ENCODE data around the gene SERPINE2. TPM values are rescaled to one million over a fixed set of nuclear protein-coding genes. Genes with fewer than 3 reads are reported as not detected.

Gene SERPINE2
- 10 to 100 TPM in 3 of 4 donors, 1 to 10 TPM in 1; 6.8 to 91.5 (median 25.6) TPM for total RNA-seq

- TF ChIP-seq CTCF (IDR thresholded peaks at IDR 0.05): no peak
- ATAC-seq (ENCODE audit: low FRiP score) (peak; percentile 52), DNase-seq (ENCODE audit: low spot score) (no peak)
Observed at GRCh38 chr2:224039080-224039769, at the start of gene SERPINE2. Gene SERPINE2 (minus strand): TSS chr2:224039286. CDS start chr2:224001900, 37,386 bp downstream.

GRCh38 chr2:224086226-224086914 lies 47.3 kb upstream of the SERPINE2 start:
- no peak for TF ChIP-seq CTCF (IDR thresholded peaks at IDR 0.05)
- ATAC-seq (ENCODE audit: low FRiP score) (peak; percentile 97), DNase-seq (ENCODE audit: low spot score) (no peak)

- ATAC-seq (ENCODE audit: low FRiP score) (peak; percentile 25), DNase-seq (ENCODE audit: low spot score) (no peak)
- no peak for TF ChIP-seq CTCF (IDR thresholded peaks at IDR 0.05)
Observed at GRCh38 chr2:224085811-224086210, 46.7 kb upstream of the SERPINE2 start.

- ATAC-seq (ENCODE audit: low FRiP score) (peak; percentile 74), DNase-seq (ENCODE audit: low spot score) (no peak)
- TF ChIP-seq CTCF (IDR thresholded peaks at IDR 0.05): no peak
Observed at GRCh38 chr2:224085246-224085645, 46.2 kb upstream of the SERPINE2 start.

GRCh38 chr2:224084266-224084892 lies 45.3 kb upstream of the SERPINE2 start:
- TF ChIP-seq CTCF (IDR thresholded peaks at IDR 0.05): no peak
- DNase-seq (ENCODE audit: low spot score): no peak
- no peak for ATAC-seq (ENCODE audit: low FRiP score)

- no peak for TF ChIP-seq CTCF (IDR thresholded peaks at IDR 0.05)
- DNase-seq (ENCODE audit: low spot score): no peak
- no peak for ATAC-seq (ENCODE audit: low FRiP score)
Observed at GRCh38 chr2:224083638-224084037, 44.6 kb upstream of the SERPINE2 start.
